Duodenal mucosa (tissue), 2 donors: ENCODE results near the gene DOK1.

ENCODE experiments used
- H3K27ac ChIP-seq: one replicate; pipeline ENCODE4 v1.7.0; 2013; ENCODE audit warnings: low read depth, low read length
- H3K27me3 ChIP-seq, 2 donors: one replicate each; pipeline ENCODE4 v1.7.0; 2013; ENCODE audit warnings: low read length in 2 of 2, control low read depth in 1 of 2; ENCODE audit not compliant: insufficient read depth in 2 of 2, control insufficient read depth in 1 of 2
- H3K36me3 ChIP-seq, 2 donors: one replicate each; pipeline ENCODE4 v1.7.0; 2013; ENCODE audit warnings: low read length in 2 of 2, control low read depth in 1 of 2; ENCODE audit not compliant: insufficient read depth in 2 of 2, control insufficient read depth in 1 of 2
- H3K4me1 ChIP-seq, 2 donors: one replicate each; pipeline ENCODE4 v1.7.0; 2013; ENCODE audit warnings: low read length in 2 of 2, control low read depth in 1 of 2; ENCODE audit not compliant: insufficient read depth in 2 of 2, control insufficient read depth in 1 of 2
- H3K4me3 ChIP-seq, 2 donors: one replicate each; pipeline ENCODE4 v1.7.0; 2013; ENCODE audit warnings: low read length in 2 of 2, low read depth in 1 of 2
- H3K9ac ChIP-seq, 2 donors: one replicate each; pipeline ENCODE4 v1.7.0; 2013; ENCODE audit warnings: low read length in 2 of 2, low read depth in 1 of 2
- H3K9me3 ChIP-seq, 2 donors: one replicate each; pipeline ENCODE4 v1.7.0; 2013; ENCODE audit warnings: low read length in 2 of 2, control low read depth in 1 of 2; ENCODE audit not compliant: control insufficient read depth in 1 of 2

DOK1 gene

GRCh38 chr2:74513605-74514367 lies 40.7 kb upstream of the DOK1 start:
- Histone ChIP-seq H3K4me3 (no peak overlapping the region), H3K27ac (no peak overlapping the region)

GRCh38 chr2:74514368-74515270 lies 39.9 kb upstream of the DOK1 start, which contains the start of gene TLX2:
Gene TLX2 (plus strand): TSS chr2:74514450. CDS start chr2:74514807, 357 bp downstream.
- no peak within 1 kb of the TSS for H3K9ac ChIP-seq
- H3K27ac ChIP-seq = no peak within 1 kb of the TSS
- no peaks in the 10 kb centered on the region for H3K9me3 ChIP-seq
- H3K4me3 ChIP-seq = peak within 1 kb of the TSS in 1 of 2 donors; percentile 15
- peaks cover 6 to 24% of the 10 kb centered on the region in 2 donors for H3K4me1 ChIP-seq
- H3K27me3 ChIP-seq = peaks cover 69 to 93% of the 10 kb centered on the region in 2 donors
- H3K36me3 ChIP-seq = peaks cover 5 to 10% of the 10 kb centered on the region in 2 donors

More at GRCh38 chr2:74513605-74514367, 40.7 kb upstream of the DOK1 start:
- no peak overlapping the region for H3K9ac ChIP-seq
- H3K9me3 ChIP-seq = no peaks in the 10 kb centered on the region
- H3K27me3 ChIP-seq = peaks cover 61 to 85% of the 10 kb centered on the region in 2 donors
- peaks cover 5% of the 10 kb centered on the region in 2 donors for H3K36me3 ChIP-seq
- H3K4me1 ChIP-seq = peaks cover 6 to 24% of the 10 kb centered on the region in 2 donors

- H3K36me3 ChIP-seq = peaks cover 5 to 18% of the 10 kb centered on the region in 2 donors
- peak overlapping the region; percentile 15 to 50 for H3K4me3 ChIP-seq
Observed at GRCh38 chr2:74515271-74515980, 39.1 kb upstream of the DOK1 start.

GRCh38 chr2:74515981-74516633 lies 38.4 kb upstream of the DOK1 start:
- H3K27me3 ChIP-seq = peaks cover 67 to 82% of the 10 kb centered on the region in 2 donors
- H3K4me1 ChIP-seq = peaks cover 6 to 24% of the 10 kb centered on the region in 2 donors
- no peak overlapping the region for H3K9ac ChIP-seq
- peaks cover 5 to 23% of the 10 kb centered on the region in 2 donors for H3K36me3 ChIP-seq
- H3K9me3 ChIP-seq = no peaks in the 10 kb centered on the region
- peak overlapping the region; percentile 30 to 50 for H3K4me3 ChIP-seq
- H3K27ac ChIP-seq = no peak overlapping the region

More at GRCh38 chr2:74515271-74515980, 39.1 kb upstream of the DOK1 start:
- H3K4me1 ChIP-seq = peaks cover 6 to 24% of the 10 kb centered on the region in 2 donors
- no peaks in the 10 kb centered on the region for H3K9me3 ChIP-seq
- H3K27me3 ChIP-seq = peaks cover 69 to 87% of the 10 kb centered on the region in 2 donors
- no peak overlapping the region for H3K27ac ChIP-seq
- no peak overlapping the region for H3K9ac ChIP-seq

- H3K27me3 ChIP-seq = peaks cover 61 to 76% of the 10 kb centered on the region in 2 donors
Observed at GRCh38 chr2:74516650-74517049, 37.9 kb upstream of the DOK1 start.

GRCh38 chr2:74522516-74522915 lies 32.0 kb upstream of the DOK1 start:
- Histone ChIP-seq H3K36me3 (peaks cover 13 to 49% of the 10 kb centered on the region in 2 donors), H3K27ac (no peak overlapping the region), H3K4me1 (peaks cover 9 to 13% of the 10 kb centered on the region in 2 donors), H3K9ac (no peak overlapping the region), H3K4me3 (no peak overlapping the region), H3K27me3 (peaks cover 15 to 21% of the 10 kb centered on the region in 2 donors), H3K9me3 (no peaks in the 10 kb centered on the region)

More at GRCh38 chr2:74516650-74517049, 37.9 kb upstream of the DOK1 start:
- Histone ChIP-seq H3K9me3 (no peaks in the 10 kb centered on the region), H3K4me3 (peak overlapping the region; percentile 30 to 50), H3K4me1 (peaks cover 6 to 24% of the 10 kb centered on the region in 2 donors), H3K27ac (no peak overlapping the region), H3K36me3 (peaks cover 5 to 25% of the 10 kb centered on the region in 2 donors), H3K9ac (no peak overlapping the region)

- no peak overlapping the region for H3K4me3 ChIP-seq
- H3K27ac ChIP-seq = no peak overlapping the region
- H3K9ac ChIP-seq = no peak overlapping the region
- H3K4me1 ChIP-seq = peaks cover 22 to 24% of the 10 kb centered on the region in 2 donors
- peaks cover 6% of the 10 kb centered on the region in 2 donors for H3K27me3 ChIP-seq
- peaks cover 21 to 49% of the 10 kb centered on the region in 2 donors for H3K36me3 ChIP-seq
- no peaks in the 10 kb centered on the region for H3K9me3 ChIP-seq
Observed at GRCh38 chr2:74524005-74524404, 30.5 kb upstream of the DOK1 start.

- Histone ChIP-seq H3K4me1 (peaks cover 24% of the 10 kb centered on the region in 2 donors), H3K27me3 (no peaks in the 10 kb centered on the region), H3K4me3 (peak overlapping the region; percentile 66 to 68), H3K9ac (peak overlapping the region; percentile 63 to 77), H3K27ac (no peak overlapping the region), H3K9me3 (no peaks in the 10 kb centered on the region), H3K36me3 (peaks cover 21 to 41% of the 10 kb centered on the region in 2 donors)
Observed at GRCh38 chr2:74524955-74525716, 29.4 kb upstream of the DOK1 start.
